PC-9 (cell line): ENCODE measurements around the gene ATP11C.

Source experiments
- EZH2 ChIP-seq: fragments of 200-600 bp; sonication (generic); IDR thresholded peaks from 2 replicates; pipeline ENCODE4 v1.8.0; 2017; ENCODE audit warnings: antibody characterized with exemption, low read depth
- TF ChIP-seq, protein P1 (sequence below): fragments of 200-600 bp; sonication (generic); conservative IDR thresholded peaks from 2 replicates; pipeline ENCODE4 v1.6.1; 2017; ENCODE audit warnings: mixed run types, antibody characterized with exemption, mild to moderate bottlenecking, moderate library complexity

DNA sequence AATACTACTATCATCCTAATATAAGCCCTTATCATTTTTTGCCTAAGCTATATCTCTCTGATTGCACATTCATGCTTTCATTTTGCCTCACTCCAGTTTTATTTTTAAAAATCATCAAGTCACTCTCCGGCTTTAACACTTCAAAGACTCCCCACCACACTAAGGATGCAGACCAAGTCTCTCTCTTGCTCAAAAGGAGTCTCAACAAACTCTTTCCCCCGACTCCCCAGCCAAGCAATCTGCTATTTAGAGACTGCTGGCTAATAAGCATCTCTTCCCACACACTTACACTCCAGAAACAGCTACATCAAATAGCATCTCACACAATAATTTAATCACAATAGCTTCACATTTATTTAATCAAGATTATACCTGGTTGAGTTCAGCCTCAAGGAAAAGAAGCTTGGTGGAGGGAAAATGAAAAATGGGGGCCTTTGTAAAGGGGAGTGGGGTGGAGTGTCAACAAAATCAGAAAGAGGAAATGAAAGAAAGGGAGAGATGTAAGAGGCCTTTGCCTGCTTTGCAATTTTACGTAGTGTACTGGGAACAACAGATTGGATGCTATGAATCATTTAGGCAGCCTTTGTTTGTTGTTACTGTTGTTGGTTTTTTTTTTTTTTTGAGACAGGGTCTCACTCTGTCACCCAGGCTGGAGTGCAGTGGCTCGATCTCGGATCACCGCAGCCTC, 120.8 kb downstream of the ATP11C start:
- TF ChIP-seq, protein P1, sequence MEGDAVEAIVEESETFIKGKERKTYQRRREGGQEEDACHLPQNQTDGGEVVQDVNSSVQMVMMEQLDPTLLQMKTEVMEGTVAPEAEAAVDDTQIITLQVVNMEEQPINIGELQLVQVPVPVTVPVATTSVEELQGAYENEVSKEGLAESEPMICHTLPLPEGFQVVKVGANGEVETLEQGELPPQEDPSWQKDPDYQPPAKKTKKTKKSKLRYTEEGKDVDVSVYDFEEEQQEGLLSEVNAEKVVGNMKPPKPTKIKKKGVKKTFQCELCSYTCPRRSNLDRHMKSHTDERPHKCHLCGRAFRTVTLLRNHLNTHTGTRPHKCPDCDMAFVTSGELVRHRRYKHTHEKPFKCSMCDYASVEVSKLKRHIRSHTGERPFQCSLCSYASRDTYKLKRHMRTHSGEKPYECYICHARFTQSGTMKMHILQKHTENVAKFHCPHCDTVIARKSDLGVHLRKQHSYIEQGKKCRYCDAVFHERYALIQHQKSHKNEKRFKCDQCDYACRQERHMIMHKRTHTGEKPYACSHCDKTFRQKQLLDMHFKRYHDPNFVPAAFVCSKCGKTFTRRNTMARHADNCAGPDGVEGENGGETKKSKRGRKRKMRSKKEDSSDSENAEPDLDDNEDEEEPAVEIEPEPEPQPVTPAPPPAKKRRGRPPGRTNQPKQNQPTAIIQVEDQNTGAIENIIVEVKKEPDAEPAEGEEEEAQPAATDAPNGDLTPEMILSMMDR = no peak
- no peak for TF ChIP-seq EZH2
